LNCaP clone FGC (cell line): ENCODE results near the gene SEBOX.

Source experiments
- DNase-seq: peaks from one replicate; pipeline ENCODE4 v3.0.0-alpha.2; 2011; ENCODE audit warnings: low read depth
- H3K4me3 ChIP-seq: 2 replicates; pipeline ENCODE4 v1.5.1; 2011; ENCODE audit warnings: mild to moderate bottlenecking, low read depth, low read length, control low read depth
- CTCF ChIP-seq: IDR thresholded peaks from 2 replicates; pipeline ENCODE4 v1.5.1; 2012; ENCODE audit warnings: mild to moderate bottlenecking; ENCODE audit not compliant: control insufficient read depth, insufficient read depth; ENCODE audit errors: extremely low read depth

SEBOX gene

GRCh38 chr17:28365487-28365886, 488 bp upstream of the SEBOX start:
- TF ChIP-seq CTCF, result no peak
- no peak for DNase-seq
- H3K4me3 ChIP-seq, result no peak overlapping the region

- DNase-seq, result no peak
- TF ChIP-seq CTCF, result no peak
- H3K4me3 ChIP-seq, result no peak overlapping the region
Observed at GRCh38 chr17:28363776-28364650, 986 bp downstream of the SEBOX start.

GRCh38 chr17:28363186-28363585, 1.8 kb downstream of the SEBOX start:
- no peak for TF ChIP-seq CTCF
- DNase-seq, result no peak
- H3K4me3 ChIP-seq, result no peak overlapping the region

GRCh38 chr17:28357901-28358197, 7.2 kb downstream of the SEBOX start:
- TF ChIP-seq CTCF, result no peak
- no peak for DNase-seq
- H3K4me3 ChIP-seq, result peak overlapping the region; percentile 97

GRCh38 chr17:28357061-28357900, 7.7 kb downstream of the SEBOX start, which contains the start of gene POLDIP2:
TSS of gene POLDIP2 (minus strand) at chr17:28357527. CDS start at chr17:28357448, 79 bp downstream.
- no peak for TF ChIP-seq CTCF
- peak; percentile 76 for DNase-seq
- peak within 1 kb of the TSS; percentile 97 for H3K4me3 ChIP-seq

- no peak for TF ChIP-seq CTCF
- no peak for DNase-seq
- H3K4me3 ChIP-seq, result no peak overlapping the region
Observed at GRCh38 chr17:28350271-28350670, 14.7 kb downstream of the SEBOX start.
